ENCODE results near the gene STING1. TPM values are rescaled to one million over a fixed set of nuclear protein-coding genes. Genes with fewer than 3 reads are reported as not detected.
"Not testable (repeated sequence)": the region's sequence is repeated elsewhere in the genome, so short reads cannot be mapped to it uniquely, and the experiment has no call there.

STING1 gene
- total and polyA plus RNA-seq, 12 donors: 19.7 to 116 (median 50.5) TPM

- Histone ChIP-seq H3K27ac (peak overlapping the region in 7 of 10 donors; percentile 10 to 77 (median 65)), H3K9me3 (no peaks in the 10 kb centered on the region), H3K4me1 (peaks cover 9 to 48% (median 34%) of the 10 kb centered on the region in 9 donors), H3K36me3 (no peaks in the 10 kb centered on the region), H3K27me3 (no peaks in the 10 kb centered on the region), H3K4me3 (no peak overlapping the region)
- TF ChIP-seq, protein P1, sequence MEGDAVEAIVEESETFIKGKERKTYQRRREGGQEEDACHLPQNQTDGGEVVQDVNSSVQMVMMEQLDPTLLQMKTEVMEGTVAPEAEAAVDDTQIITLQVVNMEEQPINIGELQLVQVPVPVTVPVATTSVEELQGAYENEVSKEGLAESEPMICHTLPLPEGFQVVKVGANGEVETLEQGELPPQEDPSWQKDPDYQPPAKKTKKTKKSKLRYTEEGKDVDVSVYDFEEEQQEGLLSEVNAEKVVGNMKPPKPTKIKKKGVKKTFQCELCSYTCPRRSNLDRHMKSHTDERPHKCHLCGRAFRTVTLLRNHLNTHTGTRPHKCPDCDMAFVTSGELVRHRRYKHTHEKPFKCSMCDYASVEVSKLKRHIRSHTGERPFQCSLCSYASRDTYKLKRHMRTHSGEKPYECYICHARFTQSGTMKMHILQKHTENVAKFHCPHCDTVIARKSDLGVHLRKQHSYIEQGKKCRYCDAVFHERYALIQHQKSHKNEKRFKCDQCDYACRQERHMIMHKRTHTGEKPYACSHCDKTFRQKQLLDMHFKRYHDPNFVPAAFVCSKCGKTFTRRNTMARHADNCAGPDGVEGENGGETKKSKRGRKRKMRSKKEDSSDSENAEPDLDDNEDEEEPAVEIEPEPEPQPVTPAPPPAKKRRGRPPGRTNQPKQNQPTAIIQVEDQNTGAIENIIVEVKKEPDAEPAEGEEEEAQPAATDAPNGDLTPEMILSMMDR (IDR thresholded peaks at IDR 0.05): no peak
- ATAC-seq: peak in 7 of 8 donors; percentile 38 to 69 (median 52)
- 66 to 73% methylated on average over 3 of the region's 3 CpGs for WGBS, 2 donors
- peak; percentile 39 to 49 for DNase-seq
- intact Hi-C loops (cut with DNase I): no loop called here
Observed at GRCh38 chr5:139488260-139488659, 5.7 kb upstream of the STING1 start.

DNA sequence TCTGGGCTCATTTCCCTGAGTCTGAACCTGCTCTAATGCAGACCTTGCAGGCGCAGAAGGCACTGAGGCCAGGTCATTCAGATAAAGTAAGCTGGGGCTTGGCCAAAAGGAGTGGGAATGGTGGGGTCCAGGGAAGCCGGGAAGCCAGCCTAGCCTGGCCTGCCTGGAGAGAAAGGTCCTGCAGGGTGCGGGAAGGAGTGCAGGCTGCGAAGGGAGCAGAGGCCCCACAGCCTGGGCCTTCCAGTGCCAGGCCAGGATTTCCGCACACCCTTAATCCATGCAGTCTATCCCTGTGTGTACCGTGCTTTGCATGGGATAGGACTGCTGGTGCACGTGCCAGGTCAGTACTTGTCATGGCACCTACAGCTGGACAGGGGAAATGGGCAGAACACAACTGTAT lies 3.6 kb upstream of the STING1 start:
- ATAC-seq (no peak), DNase-seq (no peak)
- Histone ChIP-seq H3K27me3 (no peaks in the 10 kb centered on the region), H3K27ac (no peak overlapping the region), H3K4me1 (peaks cover 10 to 58% (median 41%) of the 10 kb centered on the region in 9 donors), H3K9me3 (no peaks in the 10 kb centered on the region), H3K4me3 (no peak overlapping the region), H3K36me3 (no peaks in the 10 kb centered on the region)
- 79 to 86% methylated on average over 7 of the region's 7 CpGs for WGBS, 2 donors
- TF ChIP-seq, protein P1 (IDR thresholded peaks at IDR 0.05): no peak
- intact Hi-C loops (cut with DNase I): no loop called here

DNA sequence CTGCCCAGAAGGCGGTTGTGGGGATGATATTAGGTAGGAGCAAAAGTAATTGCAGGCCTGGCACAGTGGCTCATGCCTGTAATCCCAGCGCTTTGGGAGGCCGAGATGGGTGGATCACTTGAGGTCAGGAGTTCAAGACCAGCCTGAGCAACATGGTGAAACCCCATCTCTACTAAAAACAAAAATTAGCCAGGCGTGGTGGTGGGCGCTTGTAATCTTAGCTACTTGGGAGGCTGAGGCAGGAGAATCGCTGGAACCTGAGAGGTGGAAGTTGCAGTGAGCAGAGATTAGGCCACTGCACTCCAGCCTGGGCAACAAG lies 291 bp upstream of the STING1 start:
- H3K36me3 ChIP-seq: peaks cover 0 to 31% (median 21%) of the 10 kb centered on the region in 9 donors
- peak overlapping the region; percentile 89 to 97 (median 96) for H3K27ac ChIP-seq
- peaks cover 16 to 75% (median 56%) of the 10 kb centered on the region in 9 donors for H3K4me1 ChIP-seq
- not testable (repeated sequence) for DNase-seq, H3K27me3 ChIP-seq, ATAC-seq, H3K9me3 ChIP-seq
- intact Hi-C loops (cut with DNase I): loop anchor here in 2 of 10 donors (5.0 kb wide), 2 partner anchors 34 to 46 kb away; partner anchors contain the start of gene DNAJC18 (in 1 of the 2)
- 53 to 56% methylated on average over 6 of the region's 6 CpGs for WGBS, 2 donors
- H3K4me3 ChIP-seq: peak overlapping the region in 9 of 10 donors; percentile 42 to 71 (median 60)

DNA sequence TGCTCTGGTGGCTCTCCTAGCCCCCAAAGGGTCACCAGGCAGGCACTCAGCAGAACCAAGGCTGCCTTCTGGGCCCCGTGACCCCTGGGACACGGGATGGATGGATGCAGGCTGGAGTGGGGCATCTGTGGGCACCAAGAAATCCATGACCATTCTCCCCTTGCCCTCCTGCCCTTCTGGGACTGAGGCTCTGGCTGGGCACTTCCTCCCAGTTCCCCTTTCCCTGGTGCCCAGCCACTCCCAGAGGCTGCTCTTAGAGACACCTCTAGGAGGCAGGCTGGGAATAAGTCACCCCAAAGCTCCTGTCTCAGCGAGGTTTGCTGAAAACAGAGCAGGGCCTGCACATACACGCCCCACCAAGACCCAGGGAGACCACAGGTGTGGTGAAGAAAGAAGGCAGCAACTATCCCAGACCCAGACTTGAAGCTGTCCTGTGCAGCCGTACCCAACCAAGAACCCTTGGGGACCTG lies 943 bp downstream of the STING1 start:
- intact Hi-C loops (cut with DNase I): loop anchor here in 2 of 10 donors (5.0 kb wide), 2 partner anchors 36 to 44 kb away; partner anchors contain the start of gene DNAJC18 (in 1 of the 2)
- Histone ChIP-seq H3K36me3 (peaks cover 0 to 43% (median 33%) of the 10 kb centered on the region in 9 donors), H3K4me1 (peaks cover 16 to 77% (median 56%) of the 10 kb centered on the region in 9 donors), H3K4me3 (peak overlapping the region; percentile 42 to 71 (median 60)), H3K27ac (peak overlapping the region; percentile 89 to 97 (median 96)), H3K9me3 (no peaks in the 10 kb centered on the region), H3K27me3 (no peaks in the 10 kb centered on the region)
- TF ChIP-seq, protein P1 (IDR thresholded peaks at IDR 0.05): peak in 5 of 9 donors; percentile 24 to 55 (median 47)
- ATAC-seq (peak; percentile 35 to 73 (median 62)), DNase-seq (peak; percentile 31 to 38)
- 20 to 26% methylated on average over 5 of the region's 5 CpGs for WGBS, 2 donors

- ATAC-seq (peak; percentile 4 to 60 (median 44)), DNase-seq (peak in 1 of 2 donors; percentile 49)
- WGBS, 2 donors: 22 to 32% methylated on average over 12 of the region's 12 CpGs
- TF ChIP-seq, protein P1 (IDR thresholded peaks at IDR 0.05): no peak
- H3K9me3 ChIP-seq: no peaks in the 10 kb centered on the region
- H3K27me3 ChIP-seq: no peaks in the 10 kb centered on the region
- H3K4me3 ChIP-seq: peak overlapping the region; percentile 42 to 71 (median 60)
- H3K4me1 ChIP-seq: peaks cover 16 to 79% (median 56%) of the 10 kb centered on the region in 9 donors
- peaks cover 0 to 48% (median 34%) of the 10 kb centered on the region in 9 donors for H3K36me3 ChIP-seq
- intact Hi-C loops (cut with DNase I): loop anchor here in 2 of 10 donors (5.0 kb wide), 2 partner anchors 36 to 44 kb away; partner anchors contain the start of gene DNAJC18 (in 1 of the 2)
- H3K27ac ChIP-seq: peak overlapping the region; percentile 89 to 97 (median 96)
Observed at GRCh38 chr5:139481122-139481533, 1.4 kb downstream of the STING1 start.

DNA sequence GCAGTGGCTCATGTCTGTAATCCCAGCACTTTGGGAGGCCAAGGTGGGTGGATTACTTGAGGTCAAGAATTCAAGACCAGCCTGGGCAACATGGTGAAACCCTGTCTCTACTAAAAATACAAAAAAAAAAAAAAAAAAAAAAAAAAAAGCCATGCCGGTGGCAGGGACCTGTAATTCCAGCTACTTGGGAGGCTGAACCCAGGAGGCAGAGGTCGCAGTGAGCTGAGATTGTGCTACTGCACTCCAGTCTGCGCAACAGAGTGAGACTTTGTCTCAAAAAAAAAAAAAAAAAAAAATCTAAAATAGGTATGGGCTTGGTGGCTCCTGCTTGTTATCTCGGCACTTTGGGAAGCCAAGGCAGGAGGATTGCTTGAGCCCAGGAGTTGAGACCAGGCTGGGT lies 2.8 kb downstream of the STING1 start:
- not testable (repeated sequence) for H3K9me3 ChIP-seq, DNase-seq, ATAC-seq, H3K27me3 ChIP-seq, H3K4me3 ChIP-seq
- intact Hi-C loops (cut with DNase I): loop anchor here in 2 of 10 donors (5.0 kb wide), 2 partner anchors 38 to 42 kb away; partner anchors contain the start of gene DNAJC18 (in 1 of the 2)
- 97 to 98% methylated on average over 4 of the region's 4 CpGs for WGBS, 2 donors
- peak overlapping the region in 1 of 10 donors; percentile 95 for H3K27ac ChIP-seq
- peaks cover 0 to 61% (median 38%) of the 10 kb centered on the region in 9 donors for H3K36me3 ChIP-seq
- H3K4me1 ChIP-seq: peaks cover 19 to 86% (median 60%) of the 10 kb centered on the region in 9 donors

GRCh38 chr5:139478657-139479423 lies 3.7 kb downstream of the STING1 start:
- H3K27ac ChIP-seq: peak overlapping the region in 4 of 10 donors; percentile 10 to 95 (median 20)
- 57 to 67% methylated on average over 9 of the region's 9 CpGs for WGBS, 2 donors
- H3K4me1 ChIP-seq: peaks cover 19 to 86% (median 59%) of the 10 kb centered on the region in 9 donors
- ATAC-seq; H3K27me3 ChIP-seq; intact Hi-C loops (cut with DNase I); DNase-seq; H3K4me3 ChIP-seq; H3K9me3 ChIP-seq: not testable (repeated sequence)
- peaks cover 0 to 63% (median 38%) of the 10 kb centered on the region in 9 donors for H3K36me3 ChIP-seq

Measured in heart right ventricle (tissue), 16 donors.